Measurements from ENCODE around the gene CHST11. TPM values are rescaled to one million over a fixed set of nuclear protein-coding genes. Genes with fewer than 3 reads are reported as not detected.

Gene CHST11
- total and polyA plus RNA-seq, 2 donors from 2014 or later, result 2.0 to 23.3 TPM

DNA sequence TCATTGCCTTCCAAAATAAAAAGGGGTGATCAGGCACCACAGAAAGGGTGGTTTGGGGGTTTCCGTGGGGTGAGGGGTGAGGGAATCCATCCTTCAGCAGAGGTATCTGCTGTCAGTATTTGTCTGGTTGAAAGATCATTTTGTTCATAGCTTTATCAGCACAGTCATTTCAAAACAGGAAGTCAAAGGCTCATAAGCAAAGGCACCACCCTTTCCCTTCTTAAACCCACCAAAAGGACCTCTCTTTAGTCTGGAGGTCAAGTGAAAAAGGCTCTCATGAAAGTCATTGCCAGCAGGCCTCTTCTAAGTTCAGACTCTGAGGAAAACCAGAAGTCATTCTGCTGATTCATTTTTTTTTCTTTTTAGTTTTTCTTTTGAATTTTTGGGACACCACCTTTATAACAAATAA is 6.2 kb downstream of the CHST11 start:
- intact Hi-C loops (cut with DNase I), result no loop called here
- H3K4me3 ChIP-seq (ENCODE audit: low read length in 3 of 3), result no peak overlapping the region

DNA sequence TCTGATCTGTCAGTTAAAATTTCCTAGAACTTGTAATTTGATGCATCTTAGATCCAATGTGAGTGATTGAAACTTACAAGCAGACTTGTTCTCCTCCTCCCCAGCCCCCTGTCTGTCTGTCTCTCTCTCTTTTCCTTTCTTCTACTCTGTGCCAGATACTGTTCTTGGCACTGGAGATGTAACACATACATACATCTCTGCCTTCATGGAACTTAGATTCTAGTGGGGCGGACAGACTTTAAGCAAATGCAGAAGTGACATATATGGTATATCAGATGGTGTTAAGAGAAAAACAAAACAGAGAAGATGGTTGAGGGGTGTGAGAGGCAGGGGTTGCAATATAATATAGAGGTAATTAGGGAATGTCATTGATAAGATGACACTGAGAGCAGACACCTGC is 6.6 kb downstream of the CHST11 start:
- intact Hi-C loops (cut with DNase I), result no loop called here
- Histone ChIP-seq H3K27ac (ENCODE audit: low read depth in 2 of 2, low read length in 2 of 2) (no peak overlapping the region), H3K27me3 (ENCODE audit: control insufficient read depth, insufficient read depth, low read length) (no peaks in the 10 kb centered on the region), H3K9ac (ENCODE audit: low read length in 3 of 3) (no peak overlapping the region), H3K4me3 (ENCODE audit: low read length in 3 of 3) (no peak overlapping the region), H3K4me1 (ENCODE audit: control insufficient read depth in 2 of 3, insufficient read depth in 2 of 3, low read depth in 1 of 3, low read length in 3 of 3) (peaks cover 0 to 2% (median 0%) of the 10 kb centered on the region in 3 donors), H3K36me3 (ENCODE audit: control insufficient read depth in 2 of 3, insufficient read depth in 3 of 3, low read length in 3 of 3) (no peaks in the 10 kb centered on the region), H3K9me3 (ENCODE audit: control insufficient read depth in 2 of 3, insufficient read depth in 1 of 3, low read length in 3 of 3) (no peaks in the 10 kb centered on the region)
- no peak for FAIRE-seq
- no peak for DNase-seq
- TF ChIP-seq, protein P1, sequence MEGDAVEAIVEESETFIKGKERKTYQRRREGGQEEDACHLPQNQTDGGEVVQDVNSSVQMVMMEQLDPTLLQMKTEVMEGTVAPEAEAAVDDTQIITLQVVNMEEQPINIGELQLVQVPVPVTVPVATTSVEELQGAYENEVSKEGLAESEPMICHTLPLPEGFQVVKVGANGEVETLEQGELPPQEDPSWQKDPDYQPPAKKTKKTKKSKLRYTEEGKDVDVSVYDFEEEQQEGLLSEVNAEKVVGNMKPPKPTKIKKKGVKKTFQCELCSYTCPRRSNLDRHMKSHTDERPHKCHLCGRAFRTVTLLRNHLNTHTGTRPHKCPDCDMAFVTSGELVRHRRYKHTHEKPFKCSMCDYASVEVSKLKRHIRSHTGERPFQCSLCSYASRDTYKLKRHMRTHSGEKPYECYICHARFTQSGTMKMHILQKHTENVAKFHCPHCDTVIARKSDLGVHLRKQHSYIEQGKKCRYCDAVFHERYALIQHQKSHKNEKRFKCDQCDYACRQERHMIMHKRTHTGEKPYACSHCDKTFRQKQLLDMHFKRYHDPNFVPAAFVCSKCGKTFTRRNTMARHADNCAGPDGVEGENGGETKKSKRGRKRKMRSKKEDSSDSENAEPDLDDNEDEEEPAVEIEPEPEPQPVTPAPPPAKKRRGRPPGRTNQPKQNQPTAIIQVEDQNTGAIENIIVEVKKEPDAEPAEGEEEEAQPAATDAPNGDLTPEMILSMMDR (IDR thresholded peaks at IDR 0.05; ENCODE audit: borderline replicate concordance, extremely low read depth, insufficient read depth), result no peak

More for the DNA sequence above, 6.2 kb downstream of the CHST11 start:
- H3K27me3 ChIP-seq (ENCODE audit: control insufficient read depth, insufficient read depth, low read length), result no peaks in the 10 kb centered on the region
- H3K27ac ChIP-seq (ENCODE audit: low read depth in 2 of 2, low read length in 2 of 2), result no peak overlapping the region
- FAIRE-seq, result no peak
- H3K4me1 ChIP-seq (ENCODE audit: control insufficient read depth in 2 of 3, insufficient read depth in 2 of 3, low read depth in 1 of 3, low read length in 3 of 3), result peaks cover 0 to 2% (median 0%) of the 10 kb centered on the region in 3 donors
- H3K9ac ChIP-seq (ENCODE audit: low read length in 3 of 3), result no peak overlapping the region
- no peaks in the 10 kb centered on the region for H3K36me3 ChIP-seq (ENCODE audit: control insufficient read depth in 2 of 3, insufficient read depth in 3 of 3, low read length in 3 of 3)
- DNase-seq, result no peak
- H3K9me3 ChIP-seq (ENCODE audit: control insufficient read depth in 2 of 3, insufficient read depth in 1 of 3, low read length in 3 of 3), result no peaks in the 10 kb centered on the region
- TF ChIP-seq, protein P1 (IDR thresholded peaks at IDR 0.05; ENCODE audit: borderline replicate concordance, extremely low read depth, insufficient read depth), result no peak

DNA sequence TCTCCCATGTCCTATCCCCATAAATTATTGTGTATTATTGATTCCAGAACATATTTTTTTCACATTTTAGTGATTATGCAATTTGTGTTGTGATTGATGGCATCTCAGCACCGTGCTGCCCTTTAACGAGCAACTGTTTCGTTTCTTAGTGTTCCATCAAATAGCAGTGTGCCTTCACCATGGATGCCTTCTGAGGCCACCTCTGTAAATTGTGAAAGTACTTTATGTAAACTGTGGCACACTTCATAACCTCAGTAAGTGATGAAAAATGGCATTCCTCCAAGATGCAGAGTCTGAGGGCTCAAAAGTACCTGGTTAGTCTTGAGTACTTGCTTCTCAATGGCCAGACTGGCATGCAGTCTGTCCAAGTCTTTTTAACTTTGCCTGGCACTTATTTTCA is 8.2 kb downstream of the CHST11 start:
- DNase-seq (no peak), FAIRE-seq (no peak)
- intact Hi-C loops (cut with DNase I), result no loop called here
- H3K9me3 ChIP-seq (ENCODE audit: control insufficient read depth in 2 of 3, insufficient read depth in 1 of 3, low read length in 3 of 3), result no peaks in the 10 kb centered on the region
- H3K9ac ChIP-seq (ENCODE audit: low read length in 3 of 3), result no peak overlapping the region
- H3K27ac ChIP-seq (ENCODE audit: low read depth in 2 of 2, low read length in 2 of 2), result no peak overlapping the region
- no peaks in the 10 kb centered on the region for H3K27me3 ChIP-seq (ENCODE audit: control insufficient read depth, insufficient read depth, low read length)
- H3K4me3 ChIP-seq (ENCODE audit: low read length in 3 of 3), result no peak overlapping the region
- TF ChIP-seq, protein P1 (IDR thresholded peaks at IDR 0.05; ENCODE audit: borderline replicate concordance, extremely low read depth, insufficient read depth), result no peak
- H3K36me3 ChIP-seq (ENCODE audit: control insufficient read depth in 2 of 3, insufficient read depth in 3 of 3, low read length in 3 of 3), result no peaks in the 10 kb centered on the region
- peaks cover 0 to 2% (median 0%) of the 10 kb centered on the region in 3 donors for H3K4me1 ChIP-seq (ENCODE audit: control insufficient read depth in 2 of 3, insufficient read depth in 2 of 3, low read depth in 1 of 3, low read length in 3 of 3)
